ENCODE results near the gene FHL1. TPM values are rescaled to one million over a fixed set of nuclear protein-coding genes. Genes with fewer than 3 reads are reported as not detected.
A peak's percentile ranks its signal among the peaks of the same experiment; 100 is the strongest.

Gene FHL1
- total RNA-seq, 2 experiments from 2014 or later: 27.2 to 28.4 TPM

- no peaks in the 10 kb centered on the region for H3K36me3 Mint-ChIP-seq (ENCODE audit: low read depth)
- no peak overlapping the region for H3K4me3 Mint-ChIP-seq
- ATAC-seq (ENCODE audit: poor library complexity) (no peak), DNase-seq (no peak)
- intact Hi-C loops (cut with DNase I, micrococcal nuclease): no loop called here
- Histone ChIP-seq H3K4me1 (ENCODE audit: insufficient read depth, low read length) (no peaks in the 10 kb centered on the region), H3K36me3 (ENCODE audit: insufficient read depth, low read length) (no peaks in the 10 kb centered on the region), H3K4me3 (ENCODE audit: low read length) (no peak overlapping the region), H3K27me3 (ENCODE audit: control insufficient read depth in 1 of 2, insufficient read depth in 2 of 2, low read length in 2 of 2) (no peaks in the 10 kb centered on the region), H3K9me3 (ENCODE audit: control insufficient read depth in 1 of 2, insufficient read depth in 1 of 2, low read length in 2 of 2) (no peaks in the 10 kb centered on the region), H3K27ac (ENCODE audit: low read depth in 1 of 2, low read length in 2 of 2) (no peak overlapping the region)
- ChIA-PET CTCF (interaction anchor here (1.3 kb wide), 2 partner anchors 11 to 32 kb away, joined by 3 to 4 read pairs; no protein-coding TSS in a partner anchor), POLR2A (no interaction called here)
- no peaks in the 10 kb centered on the region for H3K9me3 Mint-ChIP-seq
- TF ChIP-seq, protein P1, sequence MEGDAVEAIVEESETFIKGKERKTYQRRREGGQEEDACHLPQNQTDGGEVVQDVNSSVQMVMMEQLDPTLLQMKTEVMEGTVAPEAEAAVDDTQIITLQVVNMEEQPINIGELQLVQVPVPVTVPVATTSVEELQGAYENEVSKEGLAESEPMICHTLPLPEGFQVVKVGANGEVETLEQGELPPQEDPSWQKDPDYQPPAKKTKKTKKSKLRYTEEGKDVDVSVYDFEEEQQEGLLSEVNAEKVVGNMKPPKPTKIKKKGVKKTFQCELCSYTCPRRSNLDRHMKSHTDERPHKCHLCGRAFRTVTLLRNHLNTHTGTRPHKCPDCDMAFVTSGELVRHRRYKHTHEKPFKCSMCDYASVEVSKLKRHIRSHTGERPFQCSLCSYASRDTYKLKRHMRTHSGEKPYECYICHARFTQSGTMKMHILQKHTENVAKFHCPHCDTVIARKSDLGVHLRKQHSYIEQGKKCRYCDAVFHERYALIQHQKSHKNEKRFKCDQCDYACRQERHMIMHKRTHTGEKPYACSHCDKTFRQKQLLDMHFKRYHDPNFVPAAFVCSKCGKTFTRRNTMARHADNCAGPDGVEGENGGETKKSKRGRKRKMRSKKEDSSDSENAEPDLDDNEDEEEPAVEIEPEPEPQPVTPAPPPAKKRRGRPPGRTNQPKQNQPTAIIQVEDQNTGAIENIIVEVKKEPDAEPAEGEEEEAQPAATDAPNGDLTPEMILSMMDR (IDR thresholded peaks at IDR 0.05): no peak
- no peaks in the 10 kb centered on the region for H3K27me3 Mint-ChIP-seq
- no peak overlapping the region for H3K27ac Mint-ChIP-seq
- H3K4me1 Mint-ChIP-seq (ENCODE audit: low read depth): no peaks in the 10 kb centered on the region
Observed at GRCh38 chrX:136130931-136131833, 16.2 kb upstream of the FHL1 start.

DNA sequence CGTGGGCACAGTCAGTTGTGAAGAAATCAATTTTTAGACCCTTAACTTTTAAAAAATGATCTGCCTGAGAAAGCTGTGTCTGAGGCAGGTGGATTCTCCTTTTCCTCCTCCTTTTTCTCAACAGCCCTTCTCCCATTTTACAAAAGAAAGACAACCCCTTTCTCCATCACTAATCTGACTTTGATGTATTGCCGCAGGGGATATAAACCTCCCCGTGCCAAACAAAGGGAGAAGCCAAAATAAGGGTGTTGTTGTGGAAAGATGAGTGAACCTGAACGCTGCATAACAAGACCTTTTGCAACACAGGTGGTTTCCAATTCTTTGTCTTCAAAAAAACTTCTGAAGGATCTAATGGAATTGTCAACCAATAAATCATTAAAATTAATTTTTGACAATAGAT lies 8.4 kb upstream of the FHL1 start:
- H3K27ac Mint-ChIP-seq: no peak overlapping the region
- H3K4me1 Mint-ChIP-seq (ENCODE audit: low read depth): peaks cover 18% of the 10 kb centered on the region
- ATAC-seq (ENCODE audit: poor library complexity): no peak
- CTCF ChIA-PET: no interaction called here
- Histone ChIP-seq H3K27ac (ENCODE audit: low read depth in 1 of 2, low read length in 2 of 2) (no peak overlapping the region), H3K36me3 (ENCODE audit: insufficient read depth, low read length) (no peaks in the 10 kb centered on the region), H3K4me1 (ENCODE audit: insufficient read depth, low read length) (peaks cover 1% of the 10 kb centered on the region), H3K4me3 (ENCODE audit: low read length) (no peak overlapping the region), H3K9me3 (ENCODE audit: control insufficient read depth in 1 of 2, insufficient read depth in 1 of 2, low read length in 2 of 2) (no peaks in the 10 kb centered on the region), H3K27me3 (ENCODE audit: control insufficient read depth in 1 of 2, insufficient read depth in 2 of 2, low read length in 2 of 2) (no peaks in the 10 kb centered on the region)
- DNase-seq: no peak
- no peak overlapping the region for H3K4me3 Mint-ChIP-seq
- TF ChIP-seq, protein P1 (IDR thresholded peaks at IDR 0.05): no peak
- H3K27me3 Mint-ChIP-seq: no peaks in the 10 kb centered on the region
- H3K36me3 Mint-ChIP-seq (ENCODE audit: low read depth): no peaks in the 10 kb centered on the region
- intact Hi-C loops (cut with DNase I, micrococcal nuclease): no loop called here
- POLR2A ChIA-PET: no interaction called here
- no peaks in the 10 kb centered on the region for H3K9me3 Mint-ChIP-seq

DNA sequence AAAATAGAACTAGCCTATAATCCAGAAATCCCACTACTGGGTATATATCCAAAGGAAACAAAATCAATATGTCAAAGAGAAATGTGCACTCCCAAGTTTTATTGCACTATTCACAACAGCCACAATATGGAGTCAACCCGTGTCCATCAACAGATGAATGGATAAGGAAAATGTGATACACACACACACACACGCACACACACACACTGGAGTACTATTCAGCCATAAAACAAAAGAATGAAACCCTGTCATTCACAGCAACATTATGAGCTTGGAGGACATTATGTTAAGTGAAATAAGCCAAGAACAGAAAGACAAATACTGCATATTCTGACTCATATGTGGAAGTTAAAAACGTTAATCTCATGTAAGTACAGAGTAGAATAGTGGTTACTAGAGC lies 5.8 kb upstream of the FHL1 start:
- H3K4me1 ChIP-seq (ENCODE audit: insufficient read depth, low read length): peaks cover 21% of the 10 kb centered on the region
- H3K9me3 ChIP-seq (ENCODE audit: control insufficient read depth in 1 of 2, insufficient read depth in 1 of 2, low read length in 2 of 2): no peaks in the 10 kb centered on the region
- H3K9me3 Mint-ChIP-seq: no peaks in the 10 kb centered on the region
- no peak overlapping the region for H3K27ac Mint-ChIP-seq
- ATAC-seq (ENCODE audit: poor library complexity) (no peak), DNase-seq (no peak)
- no peaks in the 10 kb centered on the region for H3K27me3 Mint-ChIP-seq
- H3K36me3 Mint-ChIP-seq (ENCODE audit: low read depth): no peaks in the 10 kb centered on the region
- POLR2A ChIA-PET: no interaction called here
- peaks cover 43% of the 10 kb centered on the region for H3K4me1 Mint-ChIP-seq (ENCODE audit: low read depth)
- H3K4me3 ChIP-seq (ENCODE audit: low read length): no peak overlapping the region
- H3K27me3 ChIP-seq (ENCODE audit: control insufficient read depth in 1 of 2, insufficient read depth in 2 of 2, low read length in 2 of 2): no peaks in the 10 kb centered on the region
- peak overlapping the region; percentile 12 for H3K4me3 Mint-ChIP-seq
- CTCF ChIA-PET: interaction anchor here (0.9 kb wide), 1 partner anchor 10 kb away, joined by 3 read pairs; no protein-coding TSS in a partner anchor
- H3K27ac ChIP-seq (ENCODE audit: low read depth in 1 of 2, low read length in 2 of 2): no peak overlapping the region
- H3K36me3 ChIP-seq (ENCODE audit: insufficient read depth, low read length): no peaks in the 10 kb centered on the region
- intact Hi-C loops (cut with DNase I, micrococcal nuclease): loop anchor here in 1 of 2 experiments (5.0 to 10.0 kb wide), 2 partner anchors 69 to 157 kb away; partner anchors contain the start of gene SLC9A6
- TF ChIP-seq, protein P1 (IDR thresholded peaks at IDR 0.05): no peak
